OCI-M2 (cell line): ENCODE data around the gene TSC2.

Experiments
- DNase-seq: peaks from one replicate; lab custom pipeline; 2025; ENCODE audit not compliant: unreplicated experiment; lab: John Stamatoyannopoulos, UW

TSC2 gene

GRCh38 chr16:2042171-2042985, 5.4 kb upstream of the TSC2 start:
- no peak for DNase-seq

GRCh38 chr16:2042986-2043666, 4.7 kb upstream of the TSC2 start:
- no peak for DNase-seq

GRCh38 chr16:2043667-2044451, 3.9 kb upstream of the TSC2 start:
- DNase-seq: no peak

- no peak for DNase-seq
These were observed 3.2 kb upstream of the TSC2 start for GRCh38 chr16:2044541-2044940.

- no peak for DNase-seq
These were observed 1.6 kb upstream of the TSC2 start for GRCh38 chr16:2045965-2046892.

GRCh38 chr16:2046893-2047329, 874 bp upstream of the TSC2 start:
- DNase-seq: no peak

- DNase-seq: no peak
These were observed 345 bp downstream of the TSC2 start for GRCh38 chr16:2048116-2048543.

GRCh38 chr16:2053211-2053610, 5.4 kb downstream of the TSC2 start:
- no peak for DNase-seq

GRCh38 chr16:2053897-2054296, 6.1 kb downstream of the TSC2 start:
- no peak for DNase-seq

- no peak for DNase-seq
These were observed 6.9 kb downstream of the TSC2 start for GRCh38 chr16:2054543-2055245.

GRCh38 chr16:2056077-2056476, 8.3 kb downstream of the TSC2 start:
- no peak for DNase-seq

GRCh38 chr16:2056681-2057407, 9.1 kb downstream of the TSC2 start:
- no peak for DNase-seq

GRCh38 chr16:2057438-2057837, 9.7 kb downstream of the TSC2 start:
- DNase-seq: no peak

GRCh38 chr16:2058420-2058819, 10.6 kb downstream of the TSC2 start:
- no peak for DNase-seq

- no peak for DNase-seq
These were observed 11.1 kb downstream of the TSC2 start for GRCh38 chr16:2058872-2059271.

- no peak for DNase-seq
These were observed 12.6 kb downstream of the TSC2 start for GRCh38 chr16:2060346-2060745.

- DNase-seq: no peak
These were observed 13.2 kb downstream of the TSC2 start for GRCh38 chr16:2061023-2061422.

- no peak for DNase-seq
These were observed 13.7 kb downstream of the TSC2 start for GRCh38 chr16:2061526-2061925.

- no peak for DNase-seq
These were observed 15.0 kb downstream of the TSC2 start for GRCh38 chr16:2062801-2063200.
